Neural cell (in vitro differentiated cells): Measurements from ENCODE around the gene GRM2. TPM values are rescaled to one million over a fixed set of nuclear protein-coding genes. Genes with fewer than 3 reads are reported as not detected.

ENCODE experiments used
- H2AFZ ChIP-seq: fragments of 200-600, 300-800 bp; sonication (generic), shearing (Covaris generic); 2 replicates; pipeline ENCODE4 v1.6.0; 2014; ENCODE audit warnings: low read depth, mild to moderate bottlenecking, antibody characterized with exemption, low read length, moderate library complexity
- H3F3A ChIP-seq: fragments of 200-600 bp; shearing (Covaris generic); 2 replicates; pipeline ENCODE4 v1.6.1; 2016; ENCODE audit warnings: mild to moderate bottlenecking, moderate library complexity, mixed read lengths, antibody characterized with exemption, low read length; ENCODE audit not compliant: insufficient read depth, poor library complexity, severe bottlenecking
- H3K27ac ChIP-seq: fragments of 200-600, 300-800 bp; sonication (generic), shearing (Covaris generic); 2 replicates; pipeline ENCODE4 v1.5.1; 2014; ENCODE audit warnings: mild to moderate bottlenecking, low read length, moderate library complexity
- H3K27me3 ChIP-seq: fragments of 300-800, 200-600 bp; sonication (generic), shearing (Covaris generic); 2 replicates; pipeline ENCODE4 v1.6.0; 2014; ENCODE audit warnings: mild to moderate bottlenecking, low read depth, low read length, moderate library complexity; ENCODE audit not compliant: insufficient read depth
- H3K36me3 ChIP-seq: fragments of 300-800, 200-600 bp; sonication (generic), shearing (Covaris generic); 2 replicates; pipeline ENCODE4 v1.5.1; 2014; ENCODE audit warnings: mild to moderate bottlenecking, antibody characterized with exemption, low read length, moderate library complexity; ENCODE audit not compliant: insufficient read depth
- H3K4me2 ChIP-seq: fragments of 300-800, 200-600 bp; sonication (generic), shearing (Covaris generic); 2 replicates; pipeline ENCODE4 v1.6.0; 2014; ENCODE audit warnings: mild to moderate bottlenecking, low read length
- H3K4me3 ChIP-seq: fragments of 300-800, 200-600 bp; sonication (generic), shearing (Covaris generic); 2 replicates; pipeline ENCODE4 v1.5.1; 2014; ENCODE audit warnings: mild to moderate bottlenecking, low read length, moderate library complexity
- H3K79me2 ChIP-seq: fragments of 200-600 bp; shearing (Covaris generic); replicated peaks from 2 replicates; pipeline ENCODE4 v1.6.0; 2014; ENCODE audit warnings: mild to moderate bottlenecking, low read length, moderate library complexity; ENCODE audit not compliant: insufficient read depth
- H3K9ac ChIP-seq: fragments of 300-800, 200-600 bp; sonication (generic), shearing (Covaris generic); 2 replicates; pipeline ENCODE4 v1.6.1; 2016; ENCODE audit warnings: mild to moderate bottlenecking, low read length, mixed read lengths
- H3K9me2 ChIP-seq: fragments of 200-600 bp; shearing (Covaris generic); 2 replicates; pipeline ENCODE4 v1.6.1; 2016; ENCODE audit warnings: mild to moderate bottlenecking, low read length, mixed read lengths; ENCODE audit not compliant: insufficient read depth
- H3K9me3 ChIP-seq: fragments of 200-600, 300-800 bp; sonication (generic), shearing (Covaris generic); 2 replicates; pipeline ENCODE4 v1.6.1; 2016; ENCODE audit warnings: mild to moderate bottlenecking, mixed run types, low read length, moderate library complexity, mixed read lengths
- H4K20me1 ChIP-seq: fragments of 200-600 bp; shearing (Covaris generic); 2 replicates; pipeline ENCODE4 v1.6.1; 2016; ENCODE audit warnings: mild to moderate bottlenecking, mixed run types; ENCODE audit not compliant: insufficient read depth
- EP300 ChIP-seq: fragments of 450-650 bp; conservative IDR thresholded peaks from 2 replicates; pipeline ENCODE4 v1.6.1; 2014; ENCODE audit warnings: antibody characterized with exemption, mild to moderate bottlenecking, moderate library complexity; ENCODE audit not compliant: poor library complexity, severe bottlenecking
- EZH2 ChIP-seq: fragments of 200-600, 300-800 bp; shearing (Covaris generic), sonication (generic); IDR thresholded peaks from 2 replicates; pipeline ENCODE4 v1.6.1; 2014; ENCODE audit warnings: antibody characterized with exemption, low read length, borderline replicate concordance, mild to moderate bottlenecking; ENCODE audit not compliant: insufficient read depth, poor library complexity, severe bottlenecking
- MXI1 ChIP-seq: fragments of 450-650 bp; conservative IDR thresholded peaks from 2 replicates; pipeline ENCODE4 v1.6.1; 2014; ENCODE audit warnings: antibody characterized with exemption, mild to moderate bottlenecking; ENCODE audit not compliant: poor library complexity, severe bottlenecking
- POLR2AphosphoS5 ChIP-seq: IDR thresholded peaks from 2 replicates; pipeline ENCODE4 v1.6.1; 2012
- RAD21 ChIP-seq: fragments of 450-650 bp; conservative IDR thresholded peaks from 2 replicates; pipeline ENCODE4 v1.6.1; 2014; ENCODE audit warnings: antibody characterized with exemption, mild to moderate bottlenecking, moderate library complexity
- SMC3 ChIP-seq: fragments of 450-650 bp; conservative IDR thresholded peaks from 2 replicates; pipeline ENCODE4 v1.6.1; 2014; ENCODE audit warnings: antibody characterized with exemption, mild to moderate bottlenecking, moderate library complexity; ENCODE audit not compliant: poor library complexity
- TAF1 ChIP-seq: IDR thresholded peaks from 2 replicates; pipeline ENCODE4 v1.6.1; 2012; ENCODE audit warnings: low read depth
- polyA plus RNA-seq: library from polyadenylated mRNA; depleted of rRNA; stranded (reverse); fragments of >200 nt; gene quantifications from 2 replicates; pipeline ENCODE4 v1.2.3, GENCODE V29; 2014
- TF ChIP-seq, protein P1 (sequence below): fragments of 450-650 bp; IDR thresholded peaks from 2 replicates; pipeline ENCODE4 v1.5.1; 2014; ENCODE audit warnings: antibody characterized with exemption, mild to moderate bottlenecking, moderate library complexity; ENCODE audit not compliant: poor library complexity, severe bottlenecking
- TF ChIP-seq, protein P2 (sequence below): IDR thresholded peaks from 2 replicates; pipeline ENCODE4 v1.6.1; 2012; ENCODE audit warnings: borderline replicate concordance

Gene GRM2
- polyA plus RNA-seq, 1 donor from 2014 or later = 9.1 TPM

DNA sequence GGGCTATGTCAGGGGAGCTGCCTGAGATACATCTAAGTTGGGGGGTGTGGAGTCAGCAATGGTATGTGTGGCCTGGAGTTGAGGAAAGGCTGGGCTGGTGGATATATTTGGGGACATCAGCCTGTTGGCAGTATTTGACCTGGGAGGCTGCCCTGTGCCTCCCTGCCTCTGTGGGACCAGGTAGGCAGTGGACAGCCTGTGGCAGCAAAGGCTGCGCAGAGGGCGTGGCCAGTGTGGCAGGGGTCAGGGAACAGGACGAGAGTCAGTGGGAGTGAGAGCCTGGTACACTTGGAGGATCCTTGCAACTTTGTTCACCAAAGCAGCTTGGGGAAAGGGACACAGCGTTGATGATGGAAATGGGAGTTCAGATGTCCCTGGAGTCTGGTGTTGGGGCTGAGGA lies 20.8 kb upstream of the GRM2 start:
- no peak overlapping the region for H3K4me2 ChIP-seq
- H3K27ac ChIP-seq = no peak overlapping the region
- H2AFZ ChIP-seq = no peak overlapping the region

DNA sequence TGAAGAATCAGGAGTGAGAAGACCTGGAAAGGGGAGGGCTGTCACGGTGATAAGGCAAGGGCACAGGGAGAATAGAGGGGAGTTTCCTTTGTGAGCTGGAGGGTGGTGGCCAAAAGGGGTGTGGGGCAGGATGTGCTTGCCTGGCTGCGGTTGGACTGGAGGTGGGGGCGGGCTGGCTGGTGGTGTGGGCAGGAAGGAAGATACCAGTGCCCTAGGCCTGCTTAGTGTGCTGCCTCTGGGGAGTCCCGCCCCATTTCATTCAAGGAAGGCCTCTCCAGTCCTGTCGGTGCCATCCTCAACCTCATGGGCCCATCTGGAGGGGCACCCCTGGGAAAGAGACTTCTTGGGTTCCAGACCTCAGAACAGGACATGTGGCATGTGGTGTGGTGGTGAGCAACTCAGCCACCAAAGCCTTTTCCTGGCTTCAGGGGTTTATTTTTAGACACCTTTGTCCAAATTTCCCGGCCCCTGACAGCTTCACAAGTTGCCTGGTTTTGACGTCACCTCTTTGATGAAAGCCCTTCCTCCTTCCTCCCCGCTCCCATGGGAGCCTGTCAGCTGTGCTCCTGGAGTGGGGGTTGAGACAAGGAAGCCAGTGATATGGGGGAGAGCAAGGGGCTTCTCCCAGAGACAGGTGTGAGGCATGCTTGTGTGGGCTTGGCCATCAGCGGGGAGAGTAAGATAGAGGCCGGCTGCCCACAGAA lies 20.2 kb upstream of the GRM2 start:
- Histone ChIP-seq H3K4me2 (no peak overlapping the region), H4K20me1 (no peaks in the 10 kb centered on the region), H3K27ac (peak overlapping the region; percentile 53), H3K27me3 (no peaks in the 10 kb centered on the region), H3K9me2 (no peaks in the 10 kb centered on the region), H2AFZ (no peak overlapping the region), H3K79me2 (no peaks in the 10 kb centered on the region), H3K36me3 (no peaks in the 10 kb centered on the region), H3K9me3 (no peaks in the 10 kb centered on the region), H3K4me3 (peak overlapping the region; percentile 31), H3K9ac (peak overlapping the region; percentile 26), H3F3A (no peaks in the 10 kb centered on the region)
- TF ChIP-seq TAF1 = no peak
- TF ChIP-seq RAD21 = no peak
- no peak for TF ChIP-seq EZH2
- TF ChIP-seq, protein P1, sequence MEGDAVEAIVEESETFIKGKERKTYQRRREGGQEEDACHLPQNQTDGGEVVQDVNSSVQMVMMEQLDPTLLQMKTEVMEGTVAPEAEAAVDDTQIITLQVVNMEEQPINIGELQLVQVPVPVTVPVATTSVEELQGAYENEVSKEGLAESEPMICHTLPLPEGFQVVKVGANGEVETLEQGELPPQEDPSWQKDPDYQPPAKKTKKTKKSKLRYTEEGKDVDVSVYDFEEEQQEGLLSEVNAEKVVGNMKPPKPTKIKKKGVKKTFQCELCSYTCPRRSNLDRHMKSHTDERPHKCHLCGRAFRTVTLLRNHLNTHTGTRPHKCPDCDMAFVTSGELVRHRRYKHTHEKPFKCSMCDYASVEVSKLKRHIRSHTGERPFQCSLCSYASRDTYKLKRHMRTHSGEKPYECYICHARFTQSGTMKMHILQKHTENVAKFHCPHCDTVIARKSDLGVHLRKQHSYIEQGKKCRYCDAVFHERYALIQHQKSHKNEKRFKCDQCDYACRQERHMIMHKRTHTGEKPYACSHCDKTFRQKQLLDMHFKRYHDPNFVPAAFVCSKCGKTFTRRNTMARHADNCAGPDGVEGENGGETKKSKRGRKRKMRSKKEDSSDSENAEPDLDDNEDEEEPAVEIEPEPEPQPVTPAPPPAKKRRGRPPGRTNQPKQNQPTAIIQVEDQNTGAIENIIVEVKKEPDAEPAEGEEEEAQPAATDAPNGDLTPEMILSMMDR = no peak
- no peak for TF ChIP-seq POLR2AphosphoS5

More for the DNA sequence above, 20.8 kb upstream of the GRM2 start:
- Histone ChIP-seq H3F3A (no peaks in the 10 kb centered on the region), H3K9ac (no peak overlapping the region), H3K36me3 (no peaks in the 10 kb centered on the region), H3K4me3 (no peak overlapping the region), H4K20me1 (no peaks in the 10 kb centered on the region), H3K9me2 (no peaks in the 10 kb centered on the region), H3K9me3 (no peaks in the 10 kb centered on the region), H3K27me3 (no peaks in the 10 kb centered on the region), H3K79me2 (no peaks in the 10 kb centered on the region)
- TF ChIP-seq TAF1 (no peak), RAD21 (no peak), POLR2AphosphoS5 (no peak), EZH2 (no peak), EP300 (no peak), MXI1 (no peak), SMC3 (no peak)
- TF ChIP-seq, protein P2, sequence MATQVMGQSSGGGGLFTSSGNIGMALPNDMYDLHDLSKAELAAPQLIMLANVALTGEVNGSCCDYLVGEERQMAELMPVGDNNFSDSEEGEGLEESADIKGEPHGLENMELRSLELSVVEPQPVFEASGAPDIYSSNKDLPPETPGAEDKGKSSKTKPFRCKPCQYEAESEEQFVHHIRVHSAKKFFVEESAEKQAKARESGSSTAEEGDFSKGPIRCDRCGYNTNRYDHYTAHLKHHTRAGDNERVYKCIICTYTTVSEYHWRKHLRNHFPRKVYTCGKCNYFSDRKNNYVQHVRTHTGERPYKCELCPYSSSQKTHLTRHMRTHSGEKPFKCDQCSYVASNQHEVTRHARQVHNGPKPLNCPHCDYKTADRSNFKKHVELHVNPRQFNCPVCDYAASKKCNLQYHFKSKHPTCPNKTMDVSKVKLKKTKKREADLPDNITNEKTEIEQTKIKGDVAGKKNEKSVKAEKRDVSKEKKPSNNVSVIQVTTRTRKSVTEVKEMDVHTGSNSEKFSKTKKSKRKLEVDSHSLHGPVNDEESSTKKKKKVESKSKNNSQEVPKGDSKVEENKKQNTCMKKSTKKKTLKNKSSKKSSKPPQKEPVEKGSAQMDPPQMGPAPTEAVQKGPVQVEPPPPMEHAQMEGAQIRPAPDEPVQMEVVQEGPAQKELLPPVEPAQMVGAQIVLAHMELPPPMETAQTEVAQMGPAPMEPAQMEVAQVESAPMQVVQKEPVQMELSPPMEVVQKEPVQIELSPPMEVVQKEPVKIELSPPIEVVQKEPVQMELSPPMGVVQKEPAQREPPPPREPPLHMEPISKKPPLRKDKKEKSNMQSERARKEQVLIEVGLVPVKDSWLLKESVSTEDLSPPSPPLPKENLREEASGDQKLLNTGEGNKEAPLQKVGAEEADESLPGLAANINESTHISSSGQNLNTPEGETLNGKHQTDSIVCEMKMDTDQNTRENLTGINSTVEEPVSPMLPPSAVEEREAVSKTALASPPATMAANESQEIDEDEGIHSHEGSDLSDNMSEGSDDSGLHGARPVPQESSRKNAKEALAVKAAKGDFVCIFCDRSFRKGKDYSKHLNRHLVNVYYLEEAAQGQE = no peak
- TF ChIP-seq, protein P1 = no peak
